HG03066 (cell line): ENCODE measurements around the gene PCGF1.

Source experiments
- ATAC-seq: cut with Tn5 transposase; IDR thresholded peaks from one replicate; pipeline ENCODE4 v1.9.1; 2021; ENCODE audit warnings: low read depth; ENCODE audit not compliant: unreplicated experiment

The PCGF1 gene

DNA sequence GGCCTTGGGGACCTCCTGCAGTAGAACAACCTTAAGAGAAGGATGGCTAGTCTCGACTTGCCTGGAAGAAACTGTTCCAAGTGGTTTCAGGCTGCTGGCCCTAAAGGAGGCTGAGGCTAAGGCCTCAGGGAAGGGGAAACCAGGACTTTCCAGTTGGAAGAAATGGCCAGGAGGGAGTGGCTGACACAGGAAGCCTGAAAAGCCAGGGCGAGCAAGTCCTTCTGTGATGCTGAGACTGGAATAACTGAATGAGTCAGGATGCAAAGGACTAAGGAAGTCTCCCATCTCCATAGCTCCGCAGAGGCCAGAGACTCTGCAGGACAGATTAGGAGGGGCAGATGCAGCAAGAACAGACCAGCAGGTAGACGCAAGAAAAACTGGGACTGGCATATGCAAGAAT is 29.6 kb upstream of the PCGF1 start:
- ATAC-seq = no peak

- ATAC-seq = no peak
Observed at GRCh38 chr2:74536166-74536950, 28.9 kb upstream of the PCGF1 start.

GRCh38 chr2:74535440-74535965 is 28.0 kb upstream of the PCGF1 start:
- ATAC-seq = no peak

GRCh38 chr2:74534411-74534810 is 26.9 kb upstream of the PCGF1 start:
- no peak for ATAC-seq

- no peak for ATAC-seq
Observed at GRCh38 chr2:74533464-74533863, 26.0 kb upstream of the PCGF1 start.

GRCh38 chr2:74532222-74532621 is 24.7 kb upstream of the PCGF1 start:
- no peak for ATAC-seq

DNA sequence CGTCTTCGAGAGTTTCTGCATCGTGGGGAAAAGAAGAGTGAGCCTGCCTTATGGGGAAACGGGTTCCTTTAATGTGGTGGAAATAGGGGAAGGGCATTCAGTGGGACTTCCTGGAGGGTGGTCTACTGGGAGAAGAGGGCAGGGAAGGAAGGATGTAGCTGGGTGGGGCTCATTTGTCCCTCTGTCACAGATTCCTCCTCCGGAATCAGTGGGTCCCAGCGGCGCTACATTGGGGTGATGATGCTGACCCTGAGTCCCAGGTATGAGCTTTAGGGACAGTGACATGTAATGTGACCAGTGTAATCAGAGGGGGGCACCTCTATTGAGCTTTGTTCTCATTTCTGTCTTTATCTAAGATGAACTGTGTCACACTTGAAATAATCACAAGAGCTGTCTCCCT is 24.2 kb upstream of the PCGF1 start:
- ATAC-seq = no peak

DNA sequence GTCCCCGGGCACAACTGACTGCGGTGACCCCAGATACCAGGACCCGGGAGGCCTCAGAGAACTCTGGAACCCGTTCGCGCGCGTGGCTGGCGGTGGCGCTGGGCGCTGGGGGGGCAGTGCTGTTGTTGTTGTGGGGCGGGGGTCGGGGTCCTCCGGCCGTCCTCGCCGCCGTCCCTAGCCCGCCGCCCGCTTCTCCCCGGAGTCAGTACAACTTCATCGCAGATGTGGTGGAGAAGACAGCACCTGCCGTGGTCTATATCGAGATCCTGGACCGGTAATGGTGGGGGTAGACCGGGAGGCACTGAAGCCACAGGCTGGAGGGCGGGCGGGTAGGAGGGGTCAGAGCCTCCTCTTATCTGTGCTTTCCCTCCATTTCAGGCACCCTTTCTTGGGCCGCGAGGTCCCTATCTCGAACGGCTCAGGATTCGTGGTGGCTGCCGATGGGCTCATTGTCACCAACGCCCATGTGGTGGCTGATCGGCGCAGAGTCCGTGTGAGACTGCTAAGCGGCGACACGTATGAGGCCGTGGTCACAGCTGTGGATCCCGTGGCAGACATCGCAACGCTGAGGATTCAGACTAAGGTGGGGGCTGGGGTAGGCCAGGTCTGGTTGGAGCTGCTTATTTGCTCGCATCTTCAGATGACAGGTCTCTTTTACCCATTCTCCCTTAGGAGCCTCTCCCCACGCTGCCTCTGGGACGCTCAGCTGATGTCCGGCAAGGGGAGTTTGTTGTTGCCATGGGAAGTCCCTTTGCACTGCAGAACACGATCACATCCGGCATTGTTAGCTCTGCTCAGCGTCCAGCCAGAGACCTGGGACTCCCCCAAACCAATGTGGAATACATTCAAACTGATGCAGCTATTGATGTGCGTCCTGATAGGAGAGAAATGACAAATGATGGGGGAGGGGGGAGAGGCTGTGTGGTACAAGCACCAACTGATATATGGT is 23.0 kb upstream of the PCGF1 start:
- peak; percentile 23 for ATAC-seq

GRCh38 chr2:74529357-74530238 is 22.1 kb upstream of the PCGF1 start, which contains the start of the genes AUP1 and HTRA2:
TSS of gene AUP1 (minus strand) at chr2:74529706. CDS start at chr2:74529629, 77 bp downstream.
TSS of gene HTRA2 (plus strand) at chr2:74529933. CDS start at chr2:74530007, 74 bp downstream.
- ATAC-seq = peak; percentile 82

- peak; percentile 3 for ATAC-seq
Observed at GRCh38 chr2:74528600-74529356, 21.3 kb upstream of the PCGF1 start.

DNA sequence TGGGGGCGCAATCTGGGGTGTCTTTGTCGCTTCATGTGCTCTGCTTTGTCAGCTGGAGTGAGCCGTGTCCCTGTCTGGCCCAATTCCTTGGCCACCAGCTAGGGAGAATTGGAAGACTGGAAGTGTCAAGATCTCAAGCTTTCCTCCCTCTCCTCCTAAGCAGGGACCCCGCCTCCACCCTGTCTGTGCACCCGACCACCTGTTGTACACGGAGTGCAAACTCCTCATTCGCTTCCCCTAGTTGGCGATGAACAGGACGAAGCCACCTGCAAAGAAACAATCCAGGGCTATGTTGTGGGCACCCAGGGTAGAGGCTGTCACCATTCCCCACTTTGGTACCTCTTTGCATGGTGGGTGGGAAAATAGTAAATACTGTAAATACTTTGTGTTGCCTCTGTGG is 20.2 kb upstream of the PCGF1 start:
- ATAC-seq = no peak

DNA sequence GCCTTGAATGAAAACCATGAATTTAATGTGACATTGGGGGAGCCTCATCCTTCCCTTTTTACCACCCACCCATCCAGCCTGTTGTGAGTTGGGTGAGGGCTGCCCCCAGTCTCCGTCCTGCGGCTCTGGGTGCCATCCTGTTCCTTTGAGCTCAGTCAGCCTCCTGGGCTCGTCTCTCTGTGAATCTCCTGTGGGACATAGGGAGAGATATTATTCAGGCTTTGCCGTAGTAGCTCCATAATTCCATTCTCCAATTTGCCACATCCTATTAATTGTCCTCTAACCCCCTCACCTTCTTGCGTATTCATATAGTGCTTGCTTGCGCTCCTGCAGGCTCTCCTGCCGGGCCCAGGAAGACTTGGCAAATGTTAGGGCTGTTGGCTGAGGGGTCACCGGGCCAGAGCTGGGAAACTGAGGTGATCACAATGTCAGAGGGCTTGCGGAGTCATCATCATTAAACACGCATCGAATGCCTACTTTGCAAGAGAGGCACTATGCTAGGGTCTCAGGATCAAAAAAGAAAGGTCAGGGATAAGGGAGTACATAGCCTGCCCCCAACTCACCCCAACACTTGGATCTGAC is 19.2 kb upstream of the PCGF1 start:
- no peak for ATAC-seq

GRCh38 chr2:74525717-74526648 is 18.5 kb upstream of the PCGF1 start, which contains the start of gene DQX1:
TSS of gene DQX1 (minus strand) at chr2:74526231. CDS start at chr2:74525729, 502 bp downstream.
- ATAC-seq = no peak

DNA sequence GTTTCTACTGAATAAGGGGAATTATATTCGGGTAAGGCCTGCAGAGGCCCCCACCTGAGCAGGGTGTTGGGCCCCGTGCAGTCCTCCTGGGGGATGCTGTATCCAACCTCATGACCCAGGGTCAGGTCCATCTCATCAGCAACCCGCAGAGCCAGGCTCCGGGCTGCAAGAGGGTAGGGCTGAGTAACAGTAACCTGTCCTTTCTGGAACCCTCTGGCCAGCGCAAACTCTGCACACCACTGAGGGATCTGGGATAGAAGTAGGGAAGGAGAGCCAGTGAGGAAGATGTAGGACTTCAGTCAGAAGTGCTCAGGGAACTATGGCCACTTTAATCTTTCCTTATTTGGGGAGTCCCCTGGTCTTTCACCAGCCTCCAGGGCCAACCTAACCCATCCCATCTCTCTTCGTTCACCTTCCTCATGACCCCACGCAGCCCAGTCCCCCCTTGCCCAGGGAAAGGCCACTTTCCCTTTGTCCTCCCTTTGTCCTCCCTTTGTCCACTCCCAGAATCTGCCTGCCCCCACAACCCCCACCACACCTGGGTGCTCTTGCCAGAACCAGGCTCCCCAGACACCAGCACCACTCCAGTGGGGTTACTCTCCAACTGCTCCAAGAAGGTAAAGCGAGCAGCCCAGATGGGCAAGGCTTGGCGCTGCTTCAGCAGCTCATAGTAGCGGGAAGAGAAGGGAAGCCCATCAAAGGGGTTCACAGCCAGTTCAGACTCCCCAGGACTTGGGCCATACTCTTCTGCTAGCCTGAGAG is 17.6 kb upstream of the PCGF1 start:
- ATAC-seq = no peak

DNA sequence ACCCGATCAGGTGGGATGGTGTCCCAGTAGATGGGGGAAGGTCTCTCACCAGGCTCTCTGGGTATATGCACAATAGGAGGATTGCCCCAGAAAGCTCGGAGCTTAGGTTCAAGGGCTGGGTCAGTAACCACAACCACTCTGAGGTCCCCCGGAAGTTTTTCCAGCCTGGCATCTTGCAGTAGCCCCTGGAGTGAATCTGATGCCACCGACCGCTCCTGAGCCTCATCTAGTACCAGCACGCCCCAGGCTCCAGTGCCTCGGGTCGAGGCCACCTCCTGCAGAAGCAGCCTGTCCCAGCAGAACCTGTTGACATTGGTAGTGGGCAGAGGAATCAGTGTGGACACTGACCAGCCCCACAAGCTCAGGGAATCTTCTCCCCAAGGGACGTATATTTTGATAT is 16.5 kb upstream of the PCGF1 start:
- ATAC-seq = no peak

DNA sequence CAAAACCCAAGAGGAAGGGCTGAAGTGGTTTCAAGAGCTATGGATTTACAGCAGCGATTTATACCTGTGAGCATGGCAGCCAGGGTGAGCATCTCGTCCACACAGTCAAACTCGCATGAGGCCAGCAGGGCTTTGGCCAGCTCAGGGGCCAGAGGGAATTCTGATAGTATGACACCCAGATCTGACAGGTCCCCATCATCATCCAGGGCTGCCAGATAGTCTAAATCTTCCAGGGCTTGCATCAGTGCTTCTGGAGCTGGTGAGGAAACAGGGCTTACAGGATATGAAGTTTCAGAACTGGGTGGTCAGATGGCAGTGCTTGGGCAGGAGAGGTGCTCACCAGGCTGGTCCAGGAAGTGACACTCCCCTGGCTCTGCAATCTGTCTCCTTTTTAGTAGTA is 15.0 kb upstream of the PCGF1 start:
- ATAC-seq = no peak

DNA sequence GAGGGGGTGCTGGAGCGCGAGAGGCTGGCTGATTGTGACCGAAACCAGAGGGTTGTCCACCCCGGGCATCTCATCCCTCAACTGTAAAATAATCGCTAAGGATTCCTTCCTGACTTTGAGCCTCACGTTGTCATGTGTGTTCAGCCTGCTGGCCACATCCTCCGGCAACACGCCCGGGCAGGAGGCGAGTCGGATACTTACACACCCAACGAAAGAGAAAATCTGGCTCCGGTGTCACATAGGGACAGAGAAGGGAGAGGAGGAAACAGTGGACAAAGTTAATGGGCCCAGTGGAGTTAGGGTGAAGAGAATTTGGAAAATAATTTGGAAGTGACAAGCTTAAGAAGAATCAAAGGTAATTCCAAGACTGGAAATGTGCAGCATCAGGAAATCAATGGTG is 9.2 kb upstream of the PCGF1 start:
- ATAC-seq = no peak
